RWPE2 (cell line): Measurements from ENCODE around the gene TMEM63B.
"Not testable (repeated sequence)": the region's sequence is repeated elsewhere in the genome, so short reads cannot be mapped to it uniquely, and the experiment has no call there.

Experiments
- ATAC-seq: fragments of 200-7000 bp; cut with Tn5 transposase; 3 replicates; pipeline ENCODE4 v1.9.1; 2021; ENCODE audit warnings: low read depth
- DNase-seq: peaks from one replicate; pipeline ENCODE4 v3.0.0-alpha.2; 2020; ENCODE audit warnings: low spot score
- H3K27ac ChIP-seq: fragments of 450-650 bp; 2 replicates; pipeline ENCODE4 v1.5.1; 2017; ENCODE audit warnings: mild to moderate bottlenecking; ENCODE audit not compliant: poor library complexity, severe bottlenecking
- H3K27me3 ChIP-seq: fragments of 250-450 bp; sonication (Bioruptor Pico); 2 replicates; pipeline ENCODE4 v1.5.1; 2021; ENCODE audit warnings: mild to moderate bottlenecking, moderate library complexity; ENCODE audit not compliant: insufficient read depth, poor library complexity, severe bottlenecking
- H3K36me3 ChIP-seq: fragments of 250-450 bp; sonication (Bioruptor Pico); 2 replicates; pipeline ENCODE4 v1.5.1; 2020; ENCODE audit warnings: low read depth, mild to moderate bottlenecking, moderate library complexity
- H3K4me1 ChIP-seq: fragments of 250-450 bp; sonication (Bioruptor Pico); 2 replicates; pipeline ENCODE4 v1.5.1; 2021; ENCODE audit warnings: mild to moderate bottlenecking, moderate library complexity; ENCODE audit not compliant: insufficient read depth, poor library complexity, severe bottlenecking
- H3K4me3 ChIP-seq: fragments of 250-450 bp; sonication (Bioruptor Pico); 2 replicates; pipeline ENCODE4 v1.5.1; 2021; ENCODE audit warnings: mild to moderate bottlenecking, moderate library complexity; ENCODE audit not compliant: severe bottlenecking
- H3K9me3 ChIP-seq: fragments of 250-450 bp; sonication (Bioruptor Pico); 2 replicates; pipeline ENCODE4 v1.5.1; 2021; ENCODE audit warnings: mild to moderate bottlenecking, moderate library complexity; ENCODE audit not compliant: severe bottlenecking
- CTCF ChIP-seq: fragments of 450-650 bp; IDR thresholded peaks from one replicate; pipeline ENCODE4 v1.5.1; 2017; ENCODE audit warnings: mild to moderate bottlenecking, moderate library complexity; ENCODE audit not compliant: poor library complexity, severe bottlenecking

Gene TMEM63B

GRCh38 chr6:44194326-44194725, 67.0 kb downstream of the TMEM63B start:
- no peak overlapping the region for H3K4me3 ChIP-seq
- no peak for ATAC-seq

GRCh38 chr6:44196351-44196750, 69.0 kb downstream of the TMEM63B start:
- DNase-seq, H3K36me3 ChIP-seq, ATAC-seq, H3K4me1 ChIP-seq, H3K27ac ChIP-seq, H3K9me3 ChIP-seq, H3K4me3 ChIP-seq, H3K27me3 ChIP-seq: not testable (repeated sequence)

More at GRCh38 chr6:44194326-44194725, 67.0 kb downstream of the TMEM63B start:
- DNase-seq = no peak
- Histone ChIP-seq H3K9me3 (no peaks in the 10 kb centered on the region), H3K4me1 (no peaks in the 10 kb centered on the region), H3K27ac (no peak overlapping the region), H3K27me3 (no peaks in the 10 kb centered on the region), H3K36me3 (no peaks in the 10 kb centered on the region)
- TF ChIP-seq CTCF = no peak

- no peak overlapping the region for H3K27ac ChIP-seq
- no peaks in the 10 kb centered on the region for H3K36me3 ChIP-seq
- no peak for DNase-seq
- no peak for ATAC-seq
- TF ChIP-seq CTCF = no peak
- H3K4me3 ChIP-seq = no peak overlapping the region
- H3K9me3 ChIP-seq = no peaks in the 10 kb centered on the region
- peaks cover 20% of the 10 kb centered on the region for H3K4me1 ChIP-seq
- H3K27me3 ChIP-seq = no peaks in the 10 kb centered on the region
Measured at GRCh38 chr6:44198684-44199083, 71.3 kb downstream of the TMEM63B start.

- no peaks in the 10 kb centered on the region for H3K36me3 ChIP-seq
- no peak for TF ChIP-seq CTCF
- no peak overlapping the region for H3K27ac ChIP-seq
- no peaks in the 10 kb centered on the region for H3K27me3 ChIP-seq
- peaks cover 20% of the 10 kb centered on the region for H3K4me1 ChIP-seq
- no peak overlapping the region for H3K4me3 ChIP-seq
- H3K9me3 ChIP-seq = no peaks in the 10 kb centered on the region
- DNase-seq (no peak), ATAC-seq (no peak)
Measured at GRCh38 chr6:44199883-44200282, 72.5 kb downstream of the TMEM63B start.

GRCh38 chr6:44201200-44201599, 73.8 kb downstream of the TMEM63B start:
- TF ChIP-seq CTCF = no peak
- H3K4me1 ChIP-seq = peaks cover 20% of the 10 kb centered on the region
- peak; percentile 63; the same call in 2 of the 3 replicates for ATAC-seq
- no peaks in the 10 kb centered on the region for H3K9me3 ChIP-seq
- no peaks in the 10 kb centered on the region for H3K27me3 ChIP-seq
- H3K4me3 ChIP-seq = no peak overlapping the region
- H3K27ac ChIP-seq = peak overlapping the region; percentile 29
- DNase-seq = no peak
- no peaks in the 10 kb centered on the region for H3K36me3 ChIP-seq
